Liver (tissue), 9 donors: ENCODE data around the gene ERFE. TPM values are rescaled to one million over a fixed set of nuclear protein-coding genes. Genes with fewer than 3 reads are reported as not detected.

Experiments used
- DNase-seq: peaks from one replicate; pipeline ENCODE4 v3.0.0-alpha.2; 2017; ENCODE audit warnings: low spot score
- H3K27ac ChIP-seq, 2 donors: one replicate each; pipeline ENCODE4 v1.7.0; 2013; ENCODE audit warnings: inconsistent platforms in 2 of 2, low read length in 2 of 2, control low read depth in 1 of 2, low read depth in 1 of 2, mild to moderate bottlenecking in 1 of 2
- H3K27me3 ChIP-seq, 4 donors: one replicate each; pipeline versions ENCODE4 v1.6.1 to v1.7.0; 2013; ENCODE audit warnings: low read length in 3 of 4, inconsistent platforms in 1 of 4, mild to moderate bottlenecking in 1 of 4, moderate library complexity in 1 of 4; ENCODE audit not compliant: control insufficient read depth in 4 of 4, insufficient read depth in 4 of 4
- H3K36me3 ChIP-seq, 4 donors: one replicate each; pipeline versions ENCODE4 v1.6.1 to v1.7.0; 2013; ENCODE audit warnings: low read length in 3 of 4, mild to moderate bottlenecking in 3 of 4, low read depth in 1 of 4, moderate library complexity in 1 of 4; ENCODE audit not compliant: control insufficient read depth in 4 of 4, insufficient read depth in 3 of 4
- H3K4me1 ChIP-seq, 4 donors: one replicate each; pipeline versions ENCODE4 v1.6.1 to v1.7.0; 2013; ENCODE audit warnings: low read length in 3 of 4, mild to moderate bottlenecking in 3 of 4, moderate library complexity in 1 of 4; ENCODE audit not compliant: control insufficient read depth in 4 of 4, insufficient read depth in 4 of 4
- H3K4me3 ChIP-seq, 3 donors: one replicate each; pipeline versions ENCODE4 v1.6.1 to v1.7.0; 2013; ENCODE audit warnings: low read length in 3 of 3, control low read depth in 1 of 3, low read depth in 1 of 3, mild to moderate bottlenecking in 1 of 3
- H3K9ac ChIP-seq, 2 donors: one replicate each; pipeline ENCODE4 v1.7.0; 2013; ENCODE audit warnings: low read length in 2 of 2, mild to moderate bottlenecking in 2 of 2, moderate library complexity in 2 of 2, control low read depth in 1 of 2, low read depth in 1 of 2
- H3K9me3 ChIP-seq, 4 donors: one replicate each; pipeline versions ENCODE4 v1.6.1 to v1.7.0; 2013; ENCODE audit warnings: low read length in 3 of 4; ENCODE audit not compliant: control insufficient read depth in 4 of 4
- EGR1 ChIP-seq, 2 donors: IDR thresholded peaks; 2 replicates each; pipeline ENCODE4 v1.6.1; 2016 to 2018; ENCODE audit warnings: antibody characterized with exemption in 2 of 2, low read depth in 2 of 2
- FOXA1 ChIP-seq: IDR thresholded peaks from 2 replicates; pipeline ENCODE4 v1.6.1; 2016; ENCODE audit warnings: antibody characterized with exemption
- FOXA2 ChIP-seq: IDR thresholded peaks from 2 replicates; pipeline ENCODE4 v1.6.1; 2016; ENCODE audit warnings: antibody characterized with exemption
- HNF4G ChIP-seq: IDR thresholded peaks from 2 replicates; pipeline ENCODE4 v1.6.1; 2016; ENCODE audit warnings: antibody characterized with exemption
- JUND ChIP-seq, 2 donors: IDR thresholded peaks; 2 replicates each; pipeline ENCODE4 v1.6.1; 2016; ENCODE audit warnings: antibody characterized with exemption in 2 of 2
- NR2F2 ChIP-seq: IDR thresholded peaks from 2 replicates; pipeline ENCODE4 v1.6.1; 2016; ENCODE audit warnings: antibody characterized with exemption
- RAD21 ChIP-seq, 2 donors: IDR thresholded peaks; 2 replicates each; pipeline ENCODE4 v1.6.1; 2016; ENCODE audit warnings: antibody characterized with exemption in 2 of 2, mild to moderate bottlenecking in 2 of 2
- RXRA ChIP-seq, 2 donors: IDR thresholded peaks; 2 replicates each; pipeline ENCODE4 v1.6.1; 2017 to 2018; ENCODE audit warnings: antibody characterized with exemption in 2 of 2, mild to moderate bottlenecking in 1 of 2
- SP1 ChIP-seq: IDR thresholded peaks from 2 replicates; pipeline ENCODE4 v1.6.1; 2018; ENCODE audit warnings: antibody characterized with exemption, mild to moderate bottlenecking
- TAF1 ChIP-seq: conservative IDR thresholded peaks from 2 replicates; pipeline ENCODE4 v1.6.1; 2016; ENCODE audit warnings: antibody characterized with exemption, mild to moderate bottlenecking
- YY1 ChIP-seq: IDR thresholded peaks from 2 replicates; pipeline ENCODE4 v1.6.1; 2016; ENCODE audit warnings: antibody characterized with exemption, mild to moderate bottlenecking
- whole genome bisulfite sequencing: extraction: QIAGEN DNeasy Blood & Tissue Kit; methylation state at CpG from one replicate; pipeline ENCODE4 v1.1.7; 2013; 5-methylcytosine and 5-hydroxymethylcytosine counted together
- polyA plus RNA-seq, 2 donors: library from polyadenylated mRNA; stranded (reverse) in 1 of 2; unstranded in 1 of 2; fragments of 200-250 nt in 1 of 2; fragments of >200 nt in 1 of 2; fragmentation: Nextera tagmentation in 1 of 2; extraction: Ambion mirVana in 1 of 2; gene quantifications; one replicate each; pipeline versions ENCODE4 v1.2.1 to v1.2.3, GENCODE V29; 2013 to 2015
- total RNA-seq, 2 donors: library from RNA; depleted of rRNA; stranded (reverse); fragments of >200 nt; gene quantifications; one replicate each; pipeline ENCODE4 v1.2.3, GENCODE V29; 2014
- TF ChIP-seq, protein P1 (sequence below): IDR thresholded peaks from 2 replicates; pipeline ENCODE4 v1.6.1; 2016; ENCODE audit warnings: antibody characterized with exemption
- TF ChIP-seq, protein P2 (sequence below): fragments of 150-350 bp; IDR thresholded peaks from 2 replicates; pipeline ENCODE4 v1.5.1; 2017; ENCODE audit warnings: improper control_type of control experiment, low read depth, low read length; ENCODE audit not compliant: missing input control
- TF ChIP-seq, protein P3 (sequence below): IDR thresholded peaks from 2 replicates; pipeline ENCODE4 v1.6.1; 2016; ENCODE audit warnings: antibody characterized with exemption
- TF ChIP-seq, protein P4 (sequence below): IDR thresholded peaks from 2 replicates; pipeline ENCODE4 v1.6.1; 2016; ENCODE audit warnings: antibody characterized with exemption, mild to moderate bottlenecking
- TF ChIP-seq, protein P5 (sequence below): IDR thresholded peaks from 2 replicates; pipeline ENCODE4 v1.6.1; 2016; ENCODE audit warnings: antibody characterized with exemption
- donor health status: healthy.
- donor health status: healthy.
- donor health status: healthy.
- donor health status: healthy.
- donor health status: healthy.

The ERFE gene
- total and polyA plus RNA-seq, 4 donors = 0.17 to 14.0 TPM; not detected in 2

DNA sequence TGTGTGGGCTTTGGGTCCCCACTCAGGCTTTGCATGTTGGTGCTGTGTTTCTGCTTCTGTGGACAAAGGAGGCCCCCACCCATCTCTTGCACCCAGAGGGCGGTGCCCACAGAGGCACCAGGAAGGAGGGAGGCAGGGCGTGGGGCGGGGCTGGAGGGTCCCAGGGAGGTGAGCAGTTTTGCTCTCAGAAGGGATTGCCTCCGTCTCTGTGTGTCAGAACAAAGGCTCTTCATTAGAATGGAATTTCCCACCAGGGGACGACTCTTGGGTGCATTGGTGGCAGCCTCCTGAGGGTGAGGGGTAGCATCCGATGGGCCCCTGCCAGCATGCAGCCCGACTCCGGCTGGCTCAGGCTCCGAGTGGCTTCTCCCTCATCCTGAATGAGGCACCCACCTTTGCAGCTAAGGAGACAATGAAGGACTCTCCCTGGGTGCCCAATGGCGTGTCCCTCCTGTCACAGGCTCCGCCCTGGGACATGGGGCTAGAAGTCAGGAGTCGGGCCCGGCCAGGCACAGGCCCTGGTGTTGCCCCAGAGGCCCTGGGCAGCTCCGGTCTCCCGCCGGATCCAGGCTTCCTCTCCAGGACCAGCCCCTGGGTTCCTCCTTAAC lies 7.0 kb upstream of the ERFE start:
- TF ChIP-seq, protein P1, sequence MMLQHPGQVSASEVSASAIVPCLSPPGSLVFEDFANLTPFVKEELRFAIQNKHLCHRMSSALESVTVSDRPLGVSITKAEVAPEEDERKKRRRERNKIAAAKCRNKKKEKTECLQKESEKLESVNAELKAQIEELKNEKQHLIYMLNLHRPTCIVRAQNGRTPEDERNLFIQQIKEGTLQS = no peak
- TF ChIP-seq YY1 (no peak), FOXA2 (no peak), JUND (IDR thresholded peaks at IDR 0.05) (no peak), HNF4G (no peak), RAD21 (IDR thresholded peaks at IDR 0.05) (no peak), SP1 (no peak), RXRA (IDR thresholded peaks at IDR 0.05) (no peak), NR2F2 (no peak), FOXA1 (no peak), EGR1 (IDR thresholded peaks at IDR 0.05; ENCODE audit: low read depth in 2 of 2) (no peak), TAF1 (no peak)
- TF ChIP-seq, protein P2, sequence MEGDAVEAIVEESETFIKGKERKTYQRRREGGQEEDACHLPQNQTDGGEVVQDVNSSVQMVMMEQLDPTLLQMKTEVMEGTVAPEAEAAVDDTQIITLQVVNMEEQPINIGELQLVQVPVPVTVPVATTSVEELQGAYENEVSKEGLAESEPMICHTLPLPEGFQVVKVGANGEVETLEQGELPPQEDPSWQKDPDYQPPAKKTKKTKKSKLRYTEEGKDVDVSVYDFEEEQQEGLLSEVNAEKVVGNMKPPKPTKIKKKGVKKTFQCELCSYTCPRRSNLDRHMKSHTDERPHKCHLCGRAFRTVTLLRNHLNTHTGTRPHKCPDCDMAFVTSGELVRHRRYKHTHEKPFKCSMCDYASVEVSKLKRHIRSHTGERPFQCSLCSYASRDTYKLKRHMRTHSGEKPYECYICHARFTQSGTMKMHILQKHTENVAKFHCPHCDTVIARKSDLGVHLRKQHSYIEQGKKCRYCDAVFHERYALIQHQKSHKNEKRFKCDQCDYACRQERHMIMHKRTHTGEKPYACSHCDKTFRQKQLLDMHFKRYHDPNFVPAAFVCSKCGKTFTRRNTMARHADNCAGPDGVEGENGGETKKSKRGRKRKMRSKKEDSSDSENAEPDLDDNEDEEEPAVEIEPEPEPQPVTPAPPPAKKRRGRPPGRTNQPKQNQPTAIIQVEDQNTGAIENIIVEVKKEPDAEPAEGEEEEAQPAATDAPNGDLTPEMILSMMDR = no peak
- TF ChIP-seq, protein P3, sequence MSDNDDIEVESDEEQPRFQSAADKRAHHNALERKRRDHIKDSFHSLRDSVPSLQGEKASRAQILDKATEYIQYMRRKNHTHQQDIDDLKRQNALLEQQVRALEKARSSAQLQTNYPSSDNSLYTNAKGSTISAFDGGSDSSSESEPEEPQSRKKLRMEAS = no peak
- TF ChIP-seq, protein P4, sequence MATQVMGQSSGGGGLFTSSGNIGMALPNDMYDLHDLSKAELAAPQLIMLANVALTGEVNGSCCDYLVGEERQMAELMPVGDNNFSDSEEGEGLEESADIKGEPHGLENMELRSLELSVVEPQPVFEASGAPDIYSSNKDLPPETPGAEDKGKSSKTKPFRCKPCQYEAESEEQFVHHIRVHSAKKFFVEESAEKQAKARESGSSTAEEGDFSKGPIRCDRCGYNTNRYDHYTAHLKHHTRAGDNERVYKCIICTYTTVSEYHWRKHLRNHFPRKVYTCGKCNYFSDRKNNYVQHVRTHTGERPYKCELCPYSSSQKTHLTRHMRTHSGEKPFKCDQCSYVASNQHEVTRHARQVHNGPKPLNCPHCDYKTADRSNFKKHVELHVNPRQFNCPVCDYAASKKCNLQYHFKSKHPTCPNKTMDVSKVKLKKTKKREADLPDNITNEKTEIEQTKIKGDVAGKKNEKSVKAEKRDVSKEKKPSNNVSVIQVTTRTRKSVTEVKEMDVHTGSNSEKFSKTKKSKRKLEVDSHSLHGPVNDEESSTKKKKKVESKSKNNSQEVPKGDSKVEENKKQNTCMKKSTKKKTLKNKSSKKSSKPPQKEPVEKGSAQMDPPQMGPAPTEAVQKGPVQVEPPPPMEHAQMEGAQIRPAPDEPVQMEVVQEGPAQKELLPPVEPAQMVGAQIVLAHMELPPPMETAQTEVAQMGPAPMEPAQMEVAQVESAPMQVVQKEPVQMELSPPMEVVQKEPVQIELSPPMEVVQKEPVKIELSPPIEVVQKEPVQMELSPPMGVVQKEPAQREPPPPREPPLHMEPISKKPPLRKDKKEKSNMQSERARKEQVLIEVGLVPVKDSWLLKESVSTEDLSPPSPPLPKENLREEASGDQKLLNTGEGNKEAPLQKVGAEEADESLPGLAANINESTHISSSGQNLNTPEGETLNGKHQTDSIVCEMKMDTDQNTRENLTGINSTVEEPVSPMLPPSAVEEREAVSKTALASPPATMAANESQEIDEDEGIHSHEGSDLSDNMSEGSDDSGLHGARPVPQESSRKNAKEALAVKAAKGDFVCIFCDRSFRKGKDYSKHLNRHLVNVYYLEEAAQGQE = no peak
- TF ChIP-seq, protein P5, sequence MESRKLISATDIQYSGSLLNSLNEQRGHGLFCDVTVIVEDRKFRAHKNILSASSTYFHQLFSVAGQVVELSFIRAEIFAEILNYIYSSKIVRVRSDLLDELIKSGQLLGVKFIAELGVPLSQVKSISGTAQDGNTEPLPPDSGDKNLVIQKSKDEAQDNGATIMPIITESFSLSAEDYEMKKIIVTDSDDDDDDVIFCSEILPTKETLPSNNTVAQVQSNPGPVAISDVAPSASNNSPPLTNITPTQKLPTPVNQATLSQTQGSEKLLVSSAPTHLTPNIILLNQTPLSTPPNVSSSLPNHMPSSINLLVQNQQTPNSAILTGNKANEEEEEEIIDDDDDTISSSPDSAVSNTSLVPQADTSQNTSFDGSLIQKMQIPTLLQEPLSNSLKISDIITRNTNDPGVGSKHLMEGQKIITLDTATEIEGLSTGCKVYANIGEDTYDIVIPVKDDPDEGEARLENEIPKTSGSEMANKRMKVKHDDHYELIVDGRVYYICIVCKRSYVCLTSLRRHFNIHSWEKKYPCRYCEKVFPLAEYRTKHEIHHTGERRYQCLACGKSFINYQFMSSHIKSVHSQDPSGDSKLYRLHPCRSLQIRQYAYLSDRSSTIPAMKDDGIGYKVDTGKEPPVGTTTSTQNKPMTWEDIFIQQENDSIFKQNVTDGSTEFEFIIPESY = no peak
- WGBS = 88% methylated on average over 16 of the region's 16 CpGs
- DNase-seq = no peak
- Histone ChIP-seq H3K27me3 (no peaks in the 10 kb centered on the region), H3K4me1 (no peaks in the 10 kb centered on the region), H3K27ac (no peak overlapping the region), H3K9me3 (no peaks in the 10 kb centered on the region), H3K9ac (no peak overlapping the region), H3K36me3 (no peaks in the 10 kb centered on the region), H3K4me3 (no peak overlapping the region)
